ENCODE measurements around the gene PRPS1L1. TPM values are rescaled to one million over a fixed set of nuclear protein-coding genes. Genes with fewer than 3 reads are reported as not detected.

The PRPS1L1 gene
- total and polyA plus RNA-seq, 2 experiments from 2014 or later: not detected

GRCh38 chr7:18064242-18064838 is 36.7 kb upstream of the PRPS1L1 start:
- H3K36me3 Mint-ChIP-seq (ENCODE audit: low read depth): no peaks in the 10 kb centered on the region
- DNase-seq (ENCODE audit: low spot score) (peak; percentile 69), ATAC-seq (peak; percentile 88)
- no peaks in the 10 kb centered on the region for H3K36me3 ChIP-seq (ENCODE audit: insufficient read depth)
- peaks cover 1% of the 10 kb centered on the region for H3K27me3 Mint-ChIP-seq (ENCODE audit: insufficient read depth, low read depth, poor library complexity)
- no peak for TF ChIP-seq CREB1 (CRISPR knock-in tag; IDR thresholded peaks at IDR 0.05; ENCODE audit: low read depth)
- no peak for TF ChIP-seq EZH2 (IDR thresholded peaks at IDR 0.05; ENCODE audit: low read depth, unreplicated experiment)
- TF ChIP-seq CTCF (conservative IDR thresholded peaks at IDR 0.05; ENCODE audit: low read depth in 2 of 2): peak; percentile 72 to 80
- no peaks in the 10 kb centered on the region for H3K9me3 Mint-ChIP-seq
- H3K27ac ChIP-seq (ENCODE audit: low read depth): no peak overlapping the region
- H3K79me2 ChIP-seq (replicated peaks; ENCODE audit: insufficient read depth): no peaks in the 10 kb centered on the region
- H3K4me3 Mint-ChIP-seq: no peak overlapping the region
- no peak overlapping the region for H2AFZ ChIP-seq
- H3K27ac Mint-ChIP-seq: no peak overlapping the region
- H3F3A ChIP-seq (replicated peaks; ENCODE audit: low read depth): no peaks in the 10 kb centered on the region
- H3K4me1 Mint-ChIP-seq: peaks cover 2% of the 10 kb centered on the region; the same call in 1 of the 3 replicates
- no peak overlapping the region for H3K4me3 ChIP-seq
- no peak overlapping the region for H3K4me2 ChIP-seq
- no peaks in the 10 kb centered on the region for H4K20me1 ChIP-seq (replicated peaks; ENCODE audit: insufficient read depth)
- no peaks in the 10 kb centered on the region for H3K9me2 ChIP-seq (ENCODE audit: insufficient read depth)
- H3K4me1 ChIP-seq (ENCODE audit: insufficient read depth): no peaks in the 10 kb centered on the region
- no peaks in the 10 kb centered on the region for H3K27me3 ChIP-seq (ENCODE audit: insufficient read depth)

- ATAC-seq: no peak
- TF ChIP-seq ZNF114 (CRISPR knock-in tag; IDR thresholded peaks at IDR 0.05) (no peak), STAT1 (IDR thresholded peaks at IDR 0.05; ENCODE audit: unreplicated experiment) (no peak), ETS1 (IDR thresholded peaks at IDR 0.05) (no peak), NANOG (IDR thresholded peaks at IDR 0.05; ENCODE audit: borderline replicate concordance) (no peak), POLR2AphosphoS5 (IDR thresholded peaks at IDR 0.05; ENCODE audit: low read depth) (no peak), EZH2phosphoT487 (IDR thresholded peaks at IDR 0.05; ENCODE audit: unreplicated experiment) (no peak), ZNF331 (CRISPR knock-in tag; IDR thresholded peaks at IDR 0.05; ENCODE audit: low read depth) (no peak), CTCF (conservative IDR thresholded peaks at IDR 0.05; ENCODE audit: low read depth in 2 of 2) (no peak), CREB1 (CRISPR knock-in tag; IDR thresholded peaks at IDR 0.05; ENCODE audit: low read depth) (no peak), EZH2 (IDR thresholded peaks at IDR 0.05; ENCODE audit: low read depth, unreplicated experiment) (no peak), JUNB (IDR thresholded peaks at IDR 0.05; ENCODE audit: unreplicated experiment) (no peak)
- TF ChIP-seq, protein P1, sequence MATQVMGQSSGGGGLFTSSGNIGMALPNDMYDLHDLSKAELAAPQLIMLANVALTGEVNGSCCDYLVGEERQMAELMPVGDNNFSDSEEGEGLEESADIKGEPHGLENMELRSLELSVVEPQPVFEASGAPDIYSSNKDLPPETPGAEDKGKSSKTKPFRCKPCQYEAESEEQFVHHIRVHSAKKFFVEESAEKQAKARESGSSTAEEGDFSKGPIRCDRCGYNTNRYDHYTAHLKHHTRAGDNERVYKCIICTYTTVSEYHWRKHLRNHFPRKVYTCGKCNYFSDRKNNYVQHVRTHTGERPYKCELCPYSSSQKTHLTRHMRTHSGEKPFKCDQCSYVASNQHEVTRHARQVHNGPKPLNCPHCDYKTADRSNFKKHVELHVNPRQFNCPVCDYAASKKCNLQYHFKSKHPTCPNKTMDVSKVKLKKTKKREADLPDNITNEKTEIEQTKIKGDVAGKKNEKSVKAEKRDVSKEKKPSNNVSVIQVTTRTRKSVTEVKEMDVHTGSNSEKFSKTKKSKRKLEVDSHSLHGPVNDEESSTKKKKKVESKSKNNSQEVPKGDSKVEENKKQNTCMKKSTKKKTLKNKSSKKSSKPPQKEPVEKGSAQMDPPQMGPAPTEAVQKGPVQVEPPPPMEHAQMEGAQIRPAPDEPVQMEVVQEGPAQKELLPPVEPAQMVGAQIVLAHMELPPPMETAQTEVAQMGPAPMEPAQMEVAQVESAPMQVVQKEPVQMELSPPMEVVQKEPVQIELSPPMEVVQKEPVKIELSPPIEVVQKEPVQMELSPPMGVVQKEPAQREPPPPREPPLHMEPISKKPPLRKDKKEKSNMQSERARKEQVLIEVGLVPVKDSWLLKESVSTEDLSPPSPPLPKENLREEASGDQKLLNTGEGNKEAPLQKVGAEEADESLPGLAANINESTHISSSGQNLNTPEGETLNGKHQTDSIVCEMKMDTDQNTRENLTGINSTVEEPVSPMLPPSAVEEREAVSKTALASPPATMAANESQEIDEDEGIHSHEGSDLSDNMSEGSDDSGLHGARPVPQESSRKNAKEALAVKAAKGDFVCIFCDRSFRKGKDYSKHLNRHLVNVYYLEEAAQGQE (IDR thresholded peaks at IDR 0.05; ENCODE audit: unreplicated experiment): no peak
These were observed 35.7 kb upstream of the PRPS1L1 start for GRCh38 chr7:18063149-18063901.

More at GRCh38 chr7:18063149-18063901, 35.7 kb upstream of the PRPS1L1 start:
- H3K79me2 ChIP-seq (replicated peaks; ENCODE audit: insufficient read depth): no peaks in the 10 kb centered on the region
- H3F3A ChIP-seq (replicated peaks; ENCODE audit: low read depth): no peaks in the 10 kb centered on the region
- peak overlapping the region; percentile 49; the same call in 1 of the 2 replicates for H2AFZ ChIP-seq
- Mint-ChIP-seq H3K27me3 (ENCODE audit: insufficient read depth, low read depth, poor library complexity) (peaks cover 1% of the 10 kb centered on the region), H3K27ac (no peak overlapping the region), H3K9me3 (no peaks in the 10 kb centered on the region), H3K4me3 (no peak overlapping the region), H3K36me3 (ENCODE audit: low read depth) (no peaks in the 10 kb centered on the region), H3K4me1 (peaks cover 10% of the 10 kb centered on the region; the same call in 2 of the 3 replicates)
- H3K9me2 ChIP-seq (ENCODE audit: insufficient read depth): no peaks in the 10 kb centered on the region
- no peak overlapping the region for H3K4me3 ChIP-seq
- no peaks in the 10 kb centered on the region for H3K27me3 ChIP-seq (ENCODE audit: insufficient read depth)
- H3K36me3 ChIP-seq (ENCODE audit: insufficient read depth): no peaks in the 10 kb centered on the region
- H4K20me1 ChIP-seq (replicated peaks; ENCODE audit: insufficient read depth): no peaks in the 10 kb centered on the region
- H3K4me2 ChIP-seq: no peak overlapping the region
- no peaks in the 10 kb centered on the region for H3K4me1 ChIP-seq (ENCODE audit: insufficient read depth)
- H3K27ac ChIP-seq (ENCODE audit: low read depth): no peak overlapping the region
- DNase-seq (ENCODE audit: low spot score): no peak
